NT2/D1 (cell line): ENCODE data around the gene SMIM1.

ENCODE experiments used
- YY1 ChIP-seq: IDR thresholded peaks from 2 replicates; pipeline ENCODE4 v1.6.1; 2011; ENCODE audit not compliant: insufficient read length, insufficient read depth
- ZNF274 ChIP-seq: IDR thresholded peaks from 2 replicates; pipeline ENCODE4 v1.6.1; 2011; ENCODE audit warnings: mild to moderate bottlenecking, low read depth, low read length

- TF ChIP-seq YY1 (no peak), ZNF274 (no peak)
Observed at GRCh38 chr1:3772715-3773571, at the start of gene SMIM1.
